HCT116 (cell line): ENCODE data around the gene CHST8.

ENCODE experiments used
- ATF3 ChIP-seq: IDR thresholded peaks from 2 replicates; pipeline ENCODE4 v1.6.1; 2012
- CEBPB ChIP-seq: IDR thresholded peaks from 2 replicates; pipeline ENCODE4 v1.6.1; 2012; ENCODE audit warnings: low read depth
- EZH2 ChIP-seq: fragments of 200-600 bp; sonication (generic); IDR thresholded peaks from 2 replicates; pipeline ENCODE4 v1.6.1; 2017; ENCODE audit warnings: antibody characterized with exemption, mixed run types
- JUND ChIP-seq: IDR thresholded peaks from 2 replicates; pipeline ENCODE4 v1.6.1; 2012
- POLR2A ChIP-seq: IDR thresholded peaks from 2 replicates; pipeline ENCODE4 v1.7.0; 2011; ENCODE audit warnings: borderline replicate concordance; ENCODE audit not compliant: insufficient read depth, insufficient read length; ENCODE audit errors: extremely low read depth
- POLR2AphosphoS5 ChIP-seq: IDR thresholded peaks from 2 replicates; pipeline ENCODE4 v1.6.1; 2011; ENCODE audit warnings: mild to moderate bottlenecking, low read depth, low read length, moderate library complexity
- RAD21 ChIP-seq: IDR thresholded peaks from 2 replicates; pipeline ENCODE4 v1.6.1; 2012; ENCODE audit warnings: low read depth, mild to moderate bottlenecking
- REST ChIP-seq: IDR thresholded peaks from 2 replicates; pipeline ENCODE4 v1.6.1; 2012; ENCODE audit warnings: low read depth
- SP1 ChIP-seq: IDR thresholded peaks from 2 replicates; pipeline ENCODE4 v1.6.1; 2012; ENCODE audit warnings: low read depth
- TCF7L2 ChIP-seq: IDR thresholded peaks from 2 replicates; pipeline ENCODE4 v1.7.0; 2011; ENCODE audit warnings: borderline replicate concordance, inconsistent platforms; ENCODE audit not compliant: insufficient read depth, insufficient read length; ENCODE audit errors: extremely low read depth
- YY1 ChIP-seq: IDR thresholded peaks from 2 replicates; pipeline ENCODE4 v1.6.1; 2011; ENCODE audit warnings: low read length, low read depth, moderate library complexity, mild to moderate bottlenecking; ENCODE audit not compliant: insufficient replicate concordance; ENCODE audit errors: extremely low read depth
- ZNF274 ChIP-seq: fragments of 200-500 bp; sonication (Bioruptor generic); IDR thresholded peaks from 2 replicates; pipeline ENCODE4 v1.6.1; 2014; ENCODE audit warnings: mild to moderate bottlenecking, low read depth, low read length, inconsistent platforms
- TF ChIP-seq, protein P1 (sequence below), 3 experiments: fragments of 200-600 bp in 1 of 3; sonication (generic) in 1 of 3; IDR thresholded peaks in 2 of 3; conservative IDR thresholded peaks in 1 of 3; 2 replicates each; pipeline ENCODE4 v1.5.1; 2012 to 2017; ENCODE audit warnings: low read depth in 2 of 3, low read length in 2 of 3, antibody characterized with exemption in 1 of 3, borderline replicate concordance in 1 of 3, control low read depth in 1 of 3, mild to moderate bottlenecking in 1 of 3, mixed read lengths in 1 of 3, mixed run types in 1 of 3, moderate library complexity in 1 of 3; ENCODE audit not compliant: insufficient read depth in 1 of 3
- TF ChIP-seq, protein P2 (sequence below): IDR thresholded peaks from 2 replicates; pipeline ENCODE4 v1.6.1; 2012

DNA sequence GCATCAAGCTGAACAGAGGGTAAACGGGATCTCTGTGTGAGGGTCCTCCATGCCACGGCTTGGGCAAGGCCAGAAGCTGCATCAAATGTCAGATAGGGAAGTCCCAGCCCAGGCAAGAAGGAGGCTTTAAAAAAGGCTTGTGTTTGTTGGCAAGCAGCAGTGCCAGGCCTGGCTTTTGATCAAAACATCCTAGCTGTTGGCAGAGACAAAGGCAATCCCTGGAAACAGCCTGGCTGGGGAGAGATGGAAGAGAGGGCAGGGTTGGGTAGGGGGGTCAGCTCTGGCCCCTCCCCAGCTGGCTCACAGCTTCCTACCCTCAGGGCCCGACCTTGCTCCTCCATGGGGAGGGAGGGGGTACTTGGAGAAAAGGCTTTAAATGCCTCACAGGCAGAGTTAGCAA is 113.2 kb downstream of the CHST8 start:
- TF ChIP-seq POLR2A, result no peak
- no peak for TF ChIP-seq ATF3
- TF ChIP-seq RAD21, result no peak
- TF ChIP-seq, protein P1, sequence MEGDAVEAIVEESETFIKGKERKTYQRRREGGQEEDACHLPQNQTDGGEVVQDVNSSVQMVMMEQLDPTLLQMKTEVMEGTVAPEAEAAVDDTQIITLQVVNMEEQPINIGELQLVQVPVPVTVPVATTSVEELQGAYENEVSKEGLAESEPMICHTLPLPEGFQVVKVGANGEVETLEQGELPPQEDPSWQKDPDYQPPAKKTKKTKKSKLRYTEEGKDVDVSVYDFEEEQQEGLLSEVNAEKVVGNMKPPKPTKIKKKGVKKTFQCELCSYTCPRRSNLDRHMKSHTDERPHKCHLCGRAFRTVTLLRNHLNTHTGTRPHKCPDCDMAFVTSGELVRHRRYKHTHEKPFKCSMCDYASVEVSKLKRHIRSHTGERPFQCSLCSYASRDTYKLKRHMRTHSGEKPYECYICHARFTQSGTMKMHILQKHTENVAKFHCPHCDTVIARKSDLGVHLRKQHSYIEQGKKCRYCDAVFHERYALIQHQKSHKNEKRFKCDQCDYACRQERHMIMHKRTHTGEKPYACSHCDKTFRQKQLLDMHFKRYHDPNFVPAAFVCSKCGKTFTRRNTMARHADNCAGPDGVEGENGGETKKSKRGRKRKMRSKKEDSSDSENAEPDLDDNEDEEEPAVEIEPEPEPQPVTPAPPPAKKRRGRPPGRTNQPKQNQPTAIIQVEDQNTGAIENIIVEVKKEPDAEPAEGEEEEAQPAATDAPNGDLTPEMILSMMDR (IDR thresholded peaks at IDR 0.05 in 2 of 3, conservative IDR thresholded peaks at IDR 0.05 in 1 of 3; ENCODE audit: borderline replicate concordance in 1 of 3, insufficient read depth in 1 of 3, low read depth in 2 of 3, low read length in 2 of 3), result no peak
- TF ChIP-seq, protein P2, sequence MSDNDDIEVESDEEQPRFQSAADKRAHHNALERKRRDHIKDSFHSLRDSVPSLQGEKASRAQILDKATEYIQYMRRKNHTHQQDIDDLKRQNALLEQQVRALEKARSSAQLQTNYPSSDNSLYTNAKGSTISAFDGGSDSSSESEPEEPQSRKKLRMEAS, result no peak
- TF ChIP-seq POLR2AphosphoS5, result no peak
- no peak for TF ChIP-seq CEBPB
- no peak for TF ChIP-seq SP1
- TF ChIP-seq ZNF274, result no peak
- TF ChIP-seq YY1, result no peak
- no peak for TF ChIP-seq EZH2
- no peak for TF ChIP-seq REST
- TF ChIP-seq TCF7L2, result no peak
- no peak for TF ChIP-seq JUND
